ENCODE results near the gene NFX1.
"Not testable (repeated sequence)": the region's sequence is repeated elsewhere in the genome, so short reads cannot be mapped to it uniquely, and the experiment has no call there.

Gene NFX1

GRCh38 chr9:33402371-33402770, 112.1 kb downstream of the NFX1 start, which contains the start of gene AQP7:
Gene AQP7, minus strand, starts transcription at chr9:33402568. Its CDS starts 1,306 bp downstream, at chr9:33401262.
- not testable (repeated sequence) for H3K36me3 ChIP-seq (ENCODE audit: control insufficient read depth, insufficient read depth, low read length); H3K27ac ChIP-seq (ENCODE audit: low read depth, low read length, severe bottlenecking); H3K4me3 ChIP-seq (ENCODE audit: extremely low read depth, insufficient read depth, low read length, poor library complexity, severe bottlenecking); H3K9me3 ChIP-seq (ENCODE audit: control insufficient read depth, low read length); H3K4me1 ChIP-seq (ENCODE audit: control insufficient read depth, insufficient read depth, low read length, poor library complexity, severe bottlenecking)
- WGBS, 2 experiments (ENCODE audit: insufficient coverage in 2 of 2): 90 to 96% methylated on average over 3 to 4 of the region's 10 CpGs

- no peaks in the 10 kb centered on the region for H3K4me1 ChIP-seq (ENCODE audit: control insufficient read depth, insufficient read depth, low read length, poor library complexity, severe bottlenecking)
- WGBS, 2 experiments (ENCODE audit: insufficient coverage in 2 of 2): 87 to 88% methylated on average over 15 to 16 of the region's 17 CpGs
Observed at GRCh38 chr9:33403941-33404787, 113.8 kb downstream of the NFX1 start.

GRCh38 chr9:33404788-33405362, 114.6 kb downstream of the NFX1 start:
- Histone ChIP-seq H3K36me3 (ENCODE audit: control insufficient read depth, insufficient read depth, low read length) (no peaks in the 10 kb centered on the region), H3K4me3 (ENCODE audit: extremely low read depth, insufficient read depth, low read length, poor library complexity, severe bottlenecking) (no peak overlapping the region), H3K9me3 (ENCODE audit: control insufficient read depth, low read length) (no peaks in the 10 kb centered on the region), H3K27ac (ENCODE audit: low read depth, low read length, severe bottlenecking) (no peak overlapping the region), H3K4me1 (ENCODE audit: control insufficient read depth, insufficient read depth, low read length, poor library complexity, severe bottlenecking) (no peaks in the 10 kb centered on the region)
- WGBS, 2 experiments (ENCODE audit: insufficient coverage in 2 of 2): 100% methylated on average over 1 of the region's 4 CpGs; no CpG with 5 or more reads in 1 of the 2 experiments

More at GRCh38 chr9:33403941-33404787, 113.8 kb downstream of the NFX1 start:
- no peak overlapping the region for H3K27ac ChIP-seq (ENCODE audit: low read depth, low read length, severe bottlenecking)
- no peaks in the 10 kb centered on the region for H3K36me3 ChIP-seq (ENCODE audit: control insufficient read depth, insufficient read depth, low read length)
- no peak overlapping the region for H3K4me3 ChIP-seq (ENCODE audit: extremely low read depth, insufficient read depth, low read length, poor library complexity, severe bottlenecking)
- H3K9me3 ChIP-seq (ENCODE audit: control insufficient read depth, low read length): no peaks in the 10 kb centered on the region

- Histone ChIP-seq H3K36me3 (ENCODE audit: control insufficient read depth, insufficient read depth, low read length) (no peaks in the 10 kb centered on the region), H3K4me3 (ENCODE audit: extremely low read depth, insufficient read depth, low read length, poor library complexity, severe bottlenecking) (no peak overlapping the region), H3K27ac (ENCODE audit: low read depth, low read length, severe bottlenecking) (no peak overlapping the region), H3K9me3 (ENCODE audit: control insufficient read depth, low read length) (no peaks in the 10 kb centered on the region), H3K4me1 (ENCODE audit: control insufficient read depth, insufficient read depth, low read length, poor library complexity, severe bottlenecking) (no peaks in the 10 kb centered on the region)
- WGBS, 2 experiments (ENCODE audit: insufficient coverage in 2 of 2): 100% methylated on average over 1 of the region's 3 CpGs
Observed at GRCh38 chr9:33407061-33407460, 116.7 kb downstream of the NFX1 start.

- WGBS, 2 experiments (ENCODE audit: insufficient coverage in 2 of 2): 86 to 91% methylated on average over 4 of the region's 5 CpGs
Observed at GRCh38 chr9:33408087-33408486, 117.8 kb downstream of the NFX1 start.

GRCh38 chr9:33414268-33414667, 124.0 kb downstream of the NFX1 start:
- no peaks in the 10 kb centered on the region for H3K4me1 ChIP-seq (ENCODE audit: control insufficient read depth, insufficient read depth, low read length, poor library complexity, severe bottlenecking)
- no peaks in the 10 kb centered on the region for H3K9me3 ChIP-seq (ENCODE audit: control insufficient read depth, low read length)
- no peak overlapping the region for H3K27ac ChIP-seq (ENCODE audit: low read depth, low read length, severe bottlenecking)
- H3K4me3 ChIP-seq (ENCODE audit: extremely low read depth, insufficient read depth, low read length, poor library complexity, severe bottlenecking): no peak overlapping the region
- no peaks in the 10 kb centered on the region for H3K36me3 ChIP-seq (ENCODE audit: control insufficient read depth, insufficient read depth, low read length)
- WGBS, 2 experiments (ENCODE audit: insufficient coverage in 2 of 2): 83 to 92% methylated on average over 3 of the region's 3 CpGs

More at GRCh38 chr9:33408087-33408486, 117.8 kb downstream of the NFX1 start:
- Histone ChIP-seq H3K4me3 (ENCODE audit: extremely low read depth, insufficient read depth, low read length, poor library complexity, severe bottlenecking) (no peak overlapping the region), H3K9me3 (ENCODE audit: control insufficient read depth, low read length) (no peaks in the 10 kb centered on the region), H3K36me3 (ENCODE audit: control insufficient read depth, insufficient read depth, low read length) (no peaks in the 10 kb centered on the region), H3K27ac (ENCODE audit: low read depth, low read length, severe bottlenecking) (no peak overlapping the region), H3K4me1 (ENCODE audit: control insufficient read depth, insufficient read depth, low read length, poor library complexity, severe bottlenecking) (no peaks in the 10 kb centered on the region)

- H3K4me3 ChIP-seq (ENCODE audit: extremely low read depth, insufficient read depth, low read length, poor library complexity, severe bottlenecking): no peak overlapping the region
- WGBS, 2 experiments (ENCODE audit: insufficient coverage in 2 of 2): 90 to 95% methylated on average over 8 of the region's 13 CpGs
- H3K9me3 ChIP-seq (ENCODE audit: control insufficient read depth, low read length): no peaks in the 10 kb centered on the region
- H3K4me1 ChIP-seq (ENCODE audit: control insufficient read depth, insufficient read depth, low read length, poor library complexity, severe bottlenecking): no peaks in the 10 kb centered on the region
- no peak overlapping the region for H3K27ac ChIP-seq (ENCODE audit: low read depth, low read length, severe bottlenecking)
- no peaks in the 10 kb centered on the region for H3K36me3 ChIP-seq (ENCODE audit: control insufficient read depth, insufficient read depth, low read length)
Observed at GRCh38 chr9:33414889-33415500, 124.7 kb downstream of the NFX1 start.

GRCh38 chr9:33415501-33416038, 125.3 kb downstream of the NFX1 start:
- Histone ChIP-seq H3K36me3 (ENCODE audit: control insufficient read depth, insufficient read depth, low read length) (no peaks in the 10 kb centered on the region), H3K9me3 (ENCODE audit: control insufficient read depth, low read length) (no peaks in the 10 kb centered on the region), H3K27ac (ENCODE audit: low read depth, low read length, severe bottlenecking) (no peak overlapping the region), H3K4me1 (ENCODE audit: control insufficient read depth, insufficient read depth, low read length, poor library complexity, severe bottlenecking) (no peaks in the 10 kb centered on the region), H3K4me3 (ENCODE audit: extremely low read depth, insufficient read depth, low read length, poor library complexity, severe bottlenecking) (no peak overlapping the region)
- WGBS, 2 experiments (ENCODE audit: insufficient coverage in 2 of 2): 47 to 56% methylated on average over 9 of the region's 9 CpGs

GRCh38 chr9:33416996-33417395, 126.7 kb downstream of the NFX1 start:
- 74 to 90% methylated on average over 2 to 3 of the region's 5 CpGs for WGBS, 2 experiments (ENCODE audit: insufficient coverage in 2 of 2)
- no peaks in the 10 kb centered on the region for H3K36me3 ChIP-seq (ENCODE audit: control insufficient read depth, insufficient read depth, low read length)
- H3K27ac ChIP-seq (ENCODE audit: low read depth, low read length, severe bottlenecking): no peak overlapping the region
- H3K9me3 ChIP-seq (ENCODE audit: control insufficient read depth, low read length): no peaks in the 10 kb centered on the region
- H3K4me3 ChIP-seq (ENCODE audit: extremely low read depth, insufficient read depth, low read length, poor library complexity, severe bottlenecking): no peak overlapping the region
- no peaks in the 10 kb centered on the region for H3K4me1 ChIP-seq (ENCODE audit: control insufficient read depth, insufficient read depth, low read length, poor library complexity, severe bottlenecking)

- no peak overlapping the region for H3K27ac ChIP-seq (ENCODE audit: low read depth, low read length, severe bottlenecking)
- no peak overlapping the region for H3K4me3 ChIP-seq (ENCODE audit: extremely low read depth, insufficient read depth, low read length, poor library complexity, severe bottlenecking)
- H3K36me3 ChIP-seq (ENCODE audit: control insufficient read depth, insufficient read depth, low read length): no peaks in the 10 kb centered on the region
- no peaks in the 10 kb centered on the region for H3K9me3 ChIP-seq (ENCODE audit: control insufficient read depth, low read length)
- no peaks in the 10 kb centered on the region for H3K4me1 ChIP-seq (ENCODE audit: control insufficient read depth, insufficient read depth, low read length, poor library complexity, severe bottlenecking)
- WGBS, 2 experiments (ENCODE audit: insufficient coverage in 2 of 2): 89 to 100% methylated on average over 2 to 7 of the region's 8 CpGs
Observed at GRCh38 chr9:33418090-33418489, 127.8 kb downstream of the NFX1 start.
